AG10803 (cell line): ENCODE results near the gene TAS2R3.

ENCODE experiments used
- DNase-seq: peaks from one replicate; pipeline ENCODE4 v3.0.0; 2010; ENCODE audit warnings: low read depth
- H3K4me3 ChIP-seq: 2 replicates; pipeline ENCODE4 v1.5.1; 2011; ENCODE audit warnings: mild to moderate bottlenecking, low read length, control low read depth
- TF ChIP-seq, protein P1 (sequence below): conservative IDR thresholded peaks from 2 replicates; pipeline ENCODE4 v1.5.1; 2011; ENCODE audit warnings: mild to moderate bottlenecking, low read length, control low read depth, inconsistent platforms

The TAS2R3 gene, protein sequence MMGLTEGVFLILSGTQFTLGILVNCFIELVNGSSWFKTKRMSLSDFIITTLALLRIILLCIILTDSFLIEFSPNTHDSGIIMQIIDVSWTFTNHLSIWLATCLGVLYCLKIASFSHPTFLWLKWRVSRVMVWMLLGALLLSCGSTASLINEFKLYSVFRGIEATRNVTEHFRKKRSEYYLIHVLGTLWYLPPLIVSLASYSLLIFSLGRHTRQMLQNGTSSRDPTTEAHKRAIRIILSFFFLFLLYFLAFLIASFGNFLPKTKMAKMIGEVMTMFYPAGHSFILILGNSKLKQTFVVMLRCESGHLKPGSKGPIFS

GRCh38 chr7:141763797-141764196 is at the start of gene TAS2R3:
Gene TAS2R3 (plus strand): TSS chr7:141764097. CDS start chr7:141764159, 62 bp downstream.
- no peak within 1 kb of the TSS for H3K4me3 ChIP-seq
- TF ChIP-seq, protein P1, sequence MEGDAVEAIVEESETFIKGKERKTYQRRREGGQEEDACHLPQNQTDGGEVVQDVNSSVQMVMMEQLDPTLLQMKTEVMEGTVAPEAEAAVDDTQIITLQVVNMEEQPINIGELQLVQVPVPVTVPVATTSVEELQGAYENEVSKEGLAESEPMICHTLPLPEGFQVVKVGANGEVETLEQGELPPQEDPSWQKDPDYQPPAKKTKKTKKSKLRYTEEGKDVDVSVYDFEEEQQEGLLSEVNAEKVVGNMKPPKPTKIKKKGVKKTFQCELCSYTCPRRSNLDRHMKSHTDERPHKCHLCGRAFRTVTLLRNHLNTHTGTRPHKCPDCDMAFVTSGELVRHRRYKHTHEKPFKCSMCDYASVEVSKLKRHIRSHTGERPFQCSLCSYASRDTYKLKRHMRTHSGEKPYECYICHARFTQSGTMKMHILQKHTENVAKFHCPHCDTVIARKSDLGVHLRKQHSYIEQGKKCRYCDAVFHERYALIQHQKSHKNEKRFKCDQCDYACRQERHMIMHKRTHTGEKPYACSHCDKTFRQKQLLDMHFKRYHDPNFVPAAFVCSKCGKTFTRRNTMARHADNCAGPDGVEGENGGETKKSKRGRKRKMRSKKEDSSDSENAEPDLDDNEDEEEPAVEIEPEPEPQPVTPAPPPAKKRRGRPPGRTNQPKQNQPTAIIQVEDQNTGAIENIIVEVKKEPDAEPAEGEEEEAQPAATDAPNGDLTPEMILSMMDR: no peak
- DNase-seq: no peak

- H3K4me3 ChIP-seq: no peak overlapping the region
- TF ChIP-seq, protein P1: no peak
- no peak for DNase-seq
Observed at GRCh38 chr7:141714571-141714970, 49.3 kb upstream of the TAS2R3 start.

- TF ChIP-seq, protein P1: no peak
- no peak overlapping the region for H3K4me3 ChIP-seq
- no peak for DNase-seq
Observed at GRCh38 chr7:141715018-141715417, 48.9 kb upstream of the TAS2R3 start.

- TF ChIP-seq, protein P1: no peak
- H3K4me3 ChIP-seq: no peak overlapping the region
- DNase-seq: no peak
Observed at GRCh38 chr7:141715794-141716689, 47.9 kb upstream of the TAS2R3 start.

GRCh38 chr7:141717450-141717849 is 46.4 kb upstream of the TAS2R3 start:
- no peak for DNase-seq
- no peak overlapping the region for H3K4me3 ChIP-seq
- TF ChIP-seq, protein P1: no peak

- TF ChIP-seq, protein P1: no peak
- DNase-seq: no peak
- no peak overlapping the region for H3K4me3 ChIP-seq
Observed at GRCh38 chr7:141722529-141722928, 41.4 kb upstream of the TAS2R3 start.

GRCh38 chr7:141729020-141729419 is 34.9 kb upstream of the TAS2R3 start:
- TF ChIP-seq, protein P1: no peak
- DNase-seq: no peak
- no peak overlapping the region for H3K4me3 ChIP-seq
